Mucosa of rectum (tissue), 2 donors: ENCODE results near the gene PSD2.

Experiments
- H3K27ac ChIP-seq, 2 donors: one replicate each; pipeline ENCODE4 v1.7.0; 2013; ENCODE audit warnings: inconsistent platforms in 2 of 2, low read depth in 2 of 2, low read length in 2 of 2
- H3K27me3 ChIP-seq, 2 donors: one replicate each; pipeline ENCODE4 v1.7.0; 2013; ENCODE audit warnings: low read length in 2 of 2; ENCODE audit not compliant: control insufficient read depth in 2 of 2, insufficient read depth in 2 of 2
- H3K36me3 ChIP-seq, 2 donors: one replicate each; pipeline ENCODE4 v1.7.0; 2013; ENCODE audit warnings: low read length in 2 of 2; ENCODE audit not compliant: control insufficient read depth in 2 of 2, insufficient read depth in 2 of 2
- H3K4me1 ChIP-seq, 2 donors: one replicate each; pipeline ENCODE4 v1.7.0; 2013; ENCODE audit warnings: low read length in 2 of 2, mild to moderate bottlenecking in 1 of 2; ENCODE audit not compliant: control insufficient read depth in 2 of 2, insufficient read depth in 2 of 2
- H3K4me3 ChIP-seq, 2 donors: one replicate each; pipeline ENCODE4 v1.7.0; 2013; ENCODE audit warnings: low read length in 2 of 2
- H3K9ac ChIP-seq, 2 donors: one replicate each; pipeline ENCODE4 v1.7.0; 2013; ENCODE audit warnings: low read length in 2 of 2, low read depth in 1 of 2, mild to moderate bottlenecking in 1 of 2
- H3K9me3 ChIP-seq, 2 donors: one replicate each; pipeline ENCODE4 v1.7.0; 2013; ENCODE audit warnings: low read length in 2 of 2; ENCODE audit not compliant: control insufficient read depth in 2 of 2
- donor health status: healthy.
- donor health status: Normal muscosa, but diverticular disease.

Gene PSD2

DNA sequence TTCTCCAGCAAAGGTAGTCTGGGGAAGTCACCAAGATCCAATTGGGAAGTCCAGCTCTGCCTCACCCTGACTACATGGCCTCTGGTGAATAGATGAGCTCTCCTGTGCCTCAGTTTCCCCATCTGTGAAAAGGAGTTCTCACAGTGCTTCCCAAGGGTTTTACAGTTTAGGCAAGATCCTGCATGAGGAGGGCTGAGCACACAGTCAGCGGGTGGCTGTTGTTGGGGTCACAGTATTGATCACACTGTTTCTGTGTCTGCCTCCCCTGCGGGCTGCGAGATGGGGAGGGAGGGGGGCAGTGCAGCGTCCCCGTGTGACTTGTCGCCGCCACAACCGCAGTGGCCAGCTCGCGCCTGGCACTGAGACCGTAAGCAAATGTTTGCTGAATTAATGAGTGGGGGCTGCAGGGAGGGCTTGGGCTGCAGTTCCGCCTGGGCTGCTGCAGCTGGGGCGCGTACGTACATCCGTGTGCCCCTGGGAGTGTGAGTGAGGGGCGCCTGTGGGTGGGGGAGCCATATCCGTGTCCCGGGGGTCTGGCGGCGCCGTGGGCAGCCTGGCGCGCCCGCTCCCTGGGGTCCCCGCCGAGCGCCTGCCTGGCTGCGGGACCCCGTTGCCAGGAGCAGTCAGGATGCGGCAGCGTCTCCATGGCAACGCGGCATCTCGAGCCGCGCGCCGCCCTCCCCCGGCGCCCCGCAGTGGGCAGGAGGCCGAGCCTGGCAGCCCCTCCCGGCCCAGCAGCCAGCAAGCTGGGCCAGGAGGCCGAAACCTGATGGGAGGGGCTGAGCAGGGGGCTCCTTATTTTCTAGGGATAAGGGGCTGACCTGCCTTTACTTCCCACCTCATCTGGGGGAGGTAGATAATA lies 31.4 kb upstream of the PSD2 start:
- no peak overlapping the region for H3K9ac ChIP-seq

DNA sequence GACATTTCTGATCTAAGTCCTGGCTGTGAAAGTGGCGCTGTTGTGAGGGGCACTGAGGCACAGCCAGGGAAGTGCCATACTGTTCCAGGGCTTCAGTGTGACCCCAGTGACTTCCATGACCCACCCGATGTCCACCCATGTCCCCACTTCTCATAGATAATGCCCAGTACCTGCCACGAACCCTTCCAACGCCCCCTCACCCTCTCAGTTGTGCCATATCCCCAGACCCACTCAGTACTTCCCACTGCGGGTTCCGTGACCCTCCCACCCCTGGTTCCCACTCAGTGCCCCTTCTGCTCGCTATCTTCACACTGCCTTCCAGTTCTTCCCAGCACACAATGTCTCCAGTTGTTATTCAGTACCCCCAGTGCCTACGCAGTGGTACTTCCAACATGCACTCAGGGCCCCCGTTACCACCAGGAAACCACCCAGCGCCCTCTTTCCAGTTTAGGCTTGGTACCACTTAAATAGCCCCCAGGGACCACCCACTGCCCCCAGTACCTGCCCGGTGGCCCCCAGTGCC lies 30.7 kb upstream of the PSD2 start:
- peak overlapping the region in 1 of 2 donors; percentile 69 for H3K4me3 ChIP-seq
- no peaks in the 10 kb centered on the region for H3K9me3 ChIP-seq
- H3K27me3 ChIP-seq = peaks cover 15 to 27% of the 10 kb centered on the region in 2 donors
- H3K36me3 ChIP-seq = no peaks in the 10 kb centered on the region
- no peaks in the 10 kb centered on the region for H3K4me1 ChIP-seq
- no peak overlapping the region for H3K9ac ChIP-seq
- H3K27ac ChIP-seq = no peak overlapping the region

More for the DNA sequence above, 31.4 kb upstream of the PSD2 start:
- H3K27ac ChIP-seq = no peak overlapping the region
- no peak overlapping the region for H3K4me3 ChIP-seq
- no peaks in the 10 kb centered on the region for H3K9me3 ChIP-seq
- H3K36me3 ChIP-seq = no peaks in the 10 kb centered on the region
- peaks cover 15 to 27% of the 10 kb centered on the region in 2 donors for H3K27me3 ChIP-seq
- H3K4me1 ChIP-seq = no peaks in the 10 kb centered on the region

- Histone ChIP-seq H3K9ac (peak overlapping the region in 1 of 2 donors; percentile 69), H3K4me1 (no peaks in the 10 kb centered on the region), H3K27ac (no peak overlapping the region), H3K4me3 (peak overlapping the region; percentile 69 to 73), H3K9me3 (no peaks in the 10 kb centered on the region), H3K27me3 (peaks cover 15 to 26% of the 10 kb centered on the region in 2 donors), H3K36me3 (no peaks in the 10 kb centered on the region)
Measured at GRCh38 chr5:139765409-139766217, 30.0 kb upstream of the PSD2 start.

DNA sequence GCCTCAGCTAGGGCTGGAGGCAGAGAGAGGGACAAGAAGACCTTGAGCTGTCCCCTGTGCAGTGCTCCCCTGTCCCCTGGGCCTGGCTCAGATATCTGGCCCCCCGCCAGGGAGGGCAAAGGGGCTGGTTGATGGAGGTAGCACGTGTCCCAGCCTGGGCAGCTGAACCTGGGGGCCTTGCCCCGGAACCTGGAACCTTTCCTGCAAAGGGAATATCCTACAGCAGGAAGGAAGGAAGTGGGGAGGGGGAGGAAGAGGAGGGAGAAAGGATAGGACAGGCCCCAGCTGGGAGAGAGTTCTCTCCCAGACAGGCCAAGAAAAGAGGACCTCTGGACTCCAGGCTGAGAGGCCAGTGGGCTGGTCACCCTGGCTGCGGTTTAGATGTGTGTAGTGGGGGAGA lies 27.6 kb upstream of the PSD2 start:
- no peak overlapping the region for H3K4me3 ChIP-seq
- H3K9ac ChIP-seq = no peak overlapping the region
- no peak overlapping the region for H3K27ac ChIP-seq
- H3K4me1 ChIP-seq = no peaks in the 10 kb centered on the region
- H3K27me3 ChIP-seq = peaks cover 15 to 18% of the 10 kb centered on the region in 2 donors
- H3K36me3 ChIP-seq = no peaks in the 10 kb centered on the region
- H3K9me3 ChIP-seq = no peaks in the 10 kb centered on the region

- H3K9me3 ChIP-seq = no peaks in the 10 kb centered on the region
- H3K27ac ChIP-seq = no peak overlapping the region
- no peaks in the 10 kb centered on the region for H3K36me3 ChIP-seq
- no peaks in the 10 kb centered on the region for H3K4me1 ChIP-seq
- H3K27me3 ChIP-seq = peaks cover 7 to 9% of the 10 kb centered on the region in 2 donors
- no peak overlapping the region for H3K4me3 ChIP-seq
- no peak overlapping the region for H3K9ac ChIP-seq
Measured at GRCh38 chr5:139768807-139769465, 26.7 kb upstream of the PSD2 start.

GRCh38 chr5:139769477-139769876 lies 26.1 kb upstream of the PSD2 start:
- H3K27me3 ChIP-seq = peaks cover 4 to 5% of the 10 kb centered on the region in 2 donors
- H3K9ac ChIP-seq = no peak overlapping the region
- H3K27ac ChIP-seq = no peak overlapping the region
- H3K4me3 ChIP-seq = no peak overlapping the region
- no peaks in the 10 kb centered on the region for H3K9me3 ChIP-seq
- H3K4me1 ChIP-seq = no peaks in the 10 kb centered on the region
- no peaks in the 10 kb centered on the region for H3K36me3 ChIP-seq

DNA sequence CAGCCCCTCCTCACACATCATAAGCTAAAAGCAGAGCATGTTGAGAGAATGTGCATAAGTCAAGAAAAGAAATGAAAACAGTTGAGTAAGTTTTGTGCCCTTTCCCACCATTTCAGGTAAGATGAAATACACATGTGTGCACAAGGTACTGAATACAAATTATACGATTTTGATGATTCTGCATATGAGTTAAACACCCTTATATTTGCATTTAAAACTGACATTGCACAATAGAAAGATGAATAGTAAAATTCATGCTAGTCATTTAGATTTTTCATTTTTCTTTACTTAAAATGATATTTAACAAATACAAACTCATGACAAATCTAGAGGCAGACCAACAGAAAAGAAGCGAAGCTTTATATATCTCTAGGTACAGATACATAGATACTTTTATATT lies 24.9 kb upstream of the PSD2 start:
- H3K27ac ChIP-seq = no peak overlapping the region
- no peaks in the 10 kb centered on the region for H3K36me3 ChIP-seq
- H3K9me3 ChIP-seq = no peaks in the 10 kb centered on the region
- no peak overlapping the region for H3K4me3 ChIP-seq
- H3K4me1 ChIP-seq = peaks cover 0 to 2% of the 10 kb centered on the region in 2 donors
- no peak overlapping the region for H3K9ac ChIP-seq
- no peaks in the 10 kb centered on the region for H3K27me3 ChIP-seq

DNA sequence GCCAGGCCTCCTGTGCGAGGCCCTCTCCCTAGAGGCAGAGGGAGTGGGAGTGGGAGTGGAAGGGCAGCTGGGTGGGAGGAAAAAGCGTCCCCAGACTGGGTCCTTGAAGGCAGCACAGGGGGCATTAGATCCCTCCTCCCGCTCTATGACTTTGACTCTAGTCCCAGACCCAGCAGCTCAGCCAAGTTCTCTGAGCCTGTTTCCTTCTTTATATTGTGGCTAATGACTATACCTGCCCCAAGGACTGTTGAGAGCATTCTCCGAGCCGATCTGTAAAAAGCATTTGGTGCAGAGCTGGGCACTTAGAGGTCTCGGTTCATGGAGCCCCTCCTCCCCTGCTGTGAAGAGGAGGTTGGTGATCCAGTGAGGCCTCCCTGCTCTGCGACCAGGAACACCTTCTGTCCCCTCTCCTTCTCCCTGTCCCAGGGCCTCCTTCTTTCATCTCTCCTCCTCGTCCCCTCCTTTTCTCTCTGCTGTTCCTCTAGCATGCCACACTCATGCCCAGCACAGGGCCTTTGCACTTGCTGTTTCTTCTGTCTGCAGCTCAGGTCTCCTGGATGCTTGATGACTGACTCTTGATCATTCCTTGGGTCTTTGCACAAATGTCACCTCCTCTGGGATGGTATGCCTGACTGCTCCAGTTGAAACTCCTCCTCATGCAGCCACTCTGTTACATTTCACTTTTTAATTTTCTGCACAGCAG lies 23.4 kb upstream of the PSD2 start:
- Histone ChIP-seq H3K4me3 (no peak overlapping the region), H3K27ac (no peak overlapping the region), H3K4me1 (peaks cover 0 to 2% of the 10 kb centered on the region in 2 donors), H3K36me3 (no peaks in the 10 kb centered on the region), H3K27me3 (no peaks in the 10 kb centered on the region), H3K9ac (no peak overlapping the region), H3K9me3 (no peaks in the 10 kb centered on the region)

- H3K9ac ChIP-seq = no peak overlapping the region
- H3K4me3 ChIP-seq = no peak overlapping the region
- H3K4me1 ChIP-seq = peaks cover 0 to 2% of the 10 kb centered on the region in 2 donors
- no peaks in the 10 kb centered on the region for H3K9me3 ChIP-seq
- no peaks in the 10 kb centered on the region for H3K36me3 ChIP-seq
- no peaks in the 10 kb centered on the region for H3K27me3 ChIP-seq
- no peak overlapping the region for H3K27ac ChIP-seq
Measured at GRCh38 chr5:139772927-139773690, 22.5 kb upstream of the PSD2 start.
